NT2/D1 (cell line): ENCODE results near the gene METTL13.

ENCODE experiments used
- DNase-seq: peaks from one replicate; pipeline ENCODE4 v3.0.0-alpha.2; 2011; ENCODE audit warnings: low read depth, low spot score
- H3K27me3 ChIP-seq: 2 replicates; pipeline ENCODE4 v1.6.0; 2011; ENCODE audit warnings: mild to moderate bottlenecking; ENCODE audit not compliant: insufficient read length, insufficient read depth
- H3K36me3 ChIP-seq: 2 replicates; pipeline ENCODE4 v1.6.1; 2011; ENCODE audit warnings: mild to moderate bottlenecking, low read length, mixed read lengths; ENCODE audit not compliant: insufficient read depth, insufficient read length
- H3K4me1 ChIP-seq: 2 replicates; pipeline ENCODE4 v1.5.1; 2011; ENCODE audit not compliant: insufficient read depth, insufficient read length
- H3K4me3 ChIP-seq: 2 replicates; pipeline ENCODE4 v1.5.1; 2011; ENCODE audit warnings: low read depth; ENCODE audit not compliant: insufficient read length
- H3K9ac ChIP-seq: 2 replicates; pipeline ENCODE4 v1.6.0; 2011; ENCODE audit warnings: low read depth; ENCODE audit not compliant: insufficient read length
- H3K9me3 ChIP-seq: 2 replicates; pipeline ENCODE4 v1.5.1; 2011; ENCODE audit warnings: mild to moderate bottlenecking, low read length; ENCODE audit not compliant: insufficient read depth
- SUZ12 ChIP-seq: IDR thresholded peaks from 2 replicates; pipeline ENCODE4 v1.6.1; 2011; ENCODE audit not compliant: insufficient read length, insufficient read depth; ENCODE audit errors: extremely low read depth
- YY1 ChIP-seq: IDR thresholded peaks from 2 replicates; pipeline ENCODE4 v1.6.1; 2011; ENCODE audit not compliant: insufficient read length, insufficient read depth
- ZNF274 ChIP-seq: IDR thresholded peaks from 2 replicates; pipeline ENCODE4 v1.6.1; 2011; ENCODE audit warnings: mild to moderate bottlenecking, low read depth, low read length

The METTL13 gene

GRCh38 chr1:171753685-171754352, 27.6 kb upstream of the METTL13 start:
- Histone ChIP-seq H3K4me1 (peaks cover 10% of the 10 kb centered on the region), H3K9ac (no peak overlapping the region), H3K36me3 (no peaks in the 10 kb centered on the region), H3K9me3 (peaks cover 13% of the 10 kb centered on the region; the same call in 1 of the 2 replicates), H3K27me3 (no peaks in the 10 kb centered on the region), H3K4me3 (no peak overlapping the region)
- no peak for DNase-seq
- TF ChIP-seq SUZ12 = no peak
- no peak for TF ChIP-seq ZNF274
- no peak for TF ChIP-seq YY1

DNA sequence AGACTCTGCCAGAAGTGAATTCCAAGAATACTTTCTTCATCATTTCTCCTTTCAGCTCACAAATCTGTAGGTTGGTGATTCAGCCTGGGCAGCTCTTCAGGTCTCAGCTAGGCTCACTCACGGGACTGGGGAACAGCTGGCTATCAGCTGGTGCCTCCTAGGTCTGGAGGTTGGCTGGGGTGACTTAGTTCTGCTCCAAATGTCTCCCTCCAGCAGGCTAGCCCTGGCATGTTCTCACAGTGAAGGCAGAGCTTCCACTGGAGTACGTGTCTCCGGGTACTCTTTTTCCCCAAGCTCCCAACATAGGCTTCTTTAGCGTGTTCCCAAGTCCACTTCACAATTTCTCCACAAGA, 27.1 kb upstream of the METTL13 start:
- Histone ChIP-seq H3K9ac (no peak overlapping the region), H3K36me3 (no peaks in the 10 kb centered on the region), H3K4me3 (no peak overlapping the region), H3K4me1 (peaks cover 10% of the 10 kb centered on the region), H3K9me3 (peaks cover 13% of the 10 kb centered on the region; the same call in 1 of the 2 replicates), H3K27me3 (no peaks in the 10 kb centered on the region)
- TF ChIP-seq SUZ12 = no peak
- no peak for TF ChIP-seq YY1
- TF ChIP-seq ZNF274 = no peak
- peak; percentile 44 for DNase-seq

DNA sequence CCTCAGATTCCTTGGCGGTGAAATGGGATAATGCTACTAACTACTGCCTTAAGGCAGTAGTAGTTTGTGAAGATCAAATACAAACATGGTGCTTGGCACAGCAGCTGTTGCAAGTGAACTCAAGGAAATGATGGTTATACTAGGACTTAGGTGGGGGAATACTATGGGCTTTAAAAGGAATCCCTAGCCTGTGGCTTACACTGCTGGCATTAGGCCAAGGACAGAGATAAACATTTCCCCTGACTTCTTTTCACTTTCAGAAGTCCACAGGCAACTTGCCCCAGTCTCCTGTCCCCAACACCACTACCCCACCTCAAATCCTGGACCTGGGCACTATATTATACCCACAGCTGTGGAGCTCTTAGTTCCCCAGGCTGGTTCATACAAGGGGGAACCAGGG, 26.5 kb upstream of the METTL13 start:
- DNase-seq = no peak
- Histone ChIP-seq H3K4me3 (no peak overlapping the region), H3K4me1 (peaks cover 10% of the 10 kb centered on the region), H3K36me3 (no peaks in the 10 kb centered on the region), H3K27me3 (no peaks in the 10 kb centered on the region), H3K9ac (no peak overlapping the region), H3K9me3 (peaks cover 13% of the 10 kb centered on the region; the same call in 1 of the 2 replicates)
- no peak for TF ChIP-seq ZNF274
- TF ChIP-seq YY1 = no peak
- TF ChIP-seq SUZ12 = no peak

DNA sequence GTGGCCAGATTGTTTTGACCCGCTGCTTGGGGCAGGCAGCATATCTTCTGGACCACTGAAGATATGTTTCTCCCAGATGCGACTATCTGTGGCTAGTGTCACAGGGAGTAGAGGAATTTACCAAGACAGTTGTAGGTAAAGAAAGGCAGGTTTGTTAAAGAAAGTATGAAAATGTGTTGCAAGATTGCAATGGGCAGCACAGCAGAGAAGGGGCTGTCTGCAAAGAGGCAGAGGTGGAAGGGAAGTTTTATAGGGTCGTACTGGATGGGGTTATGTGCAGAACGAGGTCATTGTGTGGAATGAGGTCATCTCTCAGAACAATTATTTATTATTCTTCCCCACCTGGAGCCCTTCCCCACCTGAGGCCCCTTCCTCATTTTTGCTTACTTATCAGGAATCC, 24.6 kb upstream of the METTL13 start:
- DNase-seq = no peak
- no peak overlapping the region for H3K9ac ChIP-seq
- H3K4me3 ChIP-seq = no peak overlapping the region
- peaks cover 10% of the 10 kb centered on the region for H3K4me1 ChIP-seq
- H3K9me3 ChIP-seq = peaks cover 13% of the 10 kb centered on the region; the same call in 1 of the 2 replicates
- no peaks in the 10 kb centered on the region for H3K36me3 ChIP-seq
- H3K27me3 ChIP-seq = no peaks in the 10 kb centered on the region
- TF ChIP-seq SUZ12 (no peak), YY1 (no peak), ZNF274 (no peak)

- Histone ChIP-seq H3K36me3 (no peaks in the 10 kb centered on the region), H3K9ac (no peak overlapping the region), H3K4me3 (no peak overlapping the region), H3K9me3 (peaks cover 13% of the 10 kb centered on the region; the same call in 1 of the 2 replicates), H3K27me3 (no peaks in the 10 kb centered on the region), H3K4me1 (peaks cover 10% of the 10 kb centered on the region)
- TF ChIP-seq YY1 = no peak
- no peak for TF ChIP-seq ZNF274
- no peak for TF ChIP-seq SUZ12
- DNase-seq = no peak
Observed at GRCh38 chr1:171758011-171758410, 23.4 kb upstream of the METTL13 start.

- no peaks in the 10 kb centered on the region for H3K36me3 ChIP-seq
- no peaks in the 10 kb centered on the region for H3K4me1 ChIP-seq
- TF ChIP-seq YY1 = no peak
- no peak for TF ChIP-seq ZNF274
- TF ChIP-seq SUZ12 = no peak
- no peak overlapping the region for H3K4me3 ChIP-seq
- 0 out of 2 replicates have a peak, but pooled peaks cover 1% of the 10 kb centered on the region for H3K9me3 ChIP-seq
- no peaks in the 10 kb centered on the region for H3K27me3 ChIP-seq
- no peak for DNase-seq
- H3K9ac ChIP-seq = no peak overlapping the region
Observed at GRCh38 chr1:171762143-171762563, 19.3 kb upstream of the METTL13 start.

GRCh38 chr1:171763764-171764163, 17.7 kb upstream of the METTL13 start:
- TF ChIP-seq ZNF274 = no peak
- TF ChIP-seq SUZ12 = no peak
- TF ChIP-seq YY1 = no peak
- Histone ChIP-seq H3K9me3 (no peaks in the 10 kb centered on the region), H3K36me3 (no peaks in the 10 kb centered on the region), H3K9ac (no peak overlapping the region), H3K4me1 (no peaks in the 10 kb centered on the region), H3K27me3 (no peaks in the 10 kb centered on the region), H3K4me3 (no peak overlapping the region)
- DNase-seq = no peak
